ENCODE measurements around the gene CTDNEP1.
"Not testable (repeated sequence)": the region's sequence is repeated elsewhere in the genome, so short reads cannot be mapped to it uniquely, and the experiment has no call there.

Gene CTDNEP1

DNA sequence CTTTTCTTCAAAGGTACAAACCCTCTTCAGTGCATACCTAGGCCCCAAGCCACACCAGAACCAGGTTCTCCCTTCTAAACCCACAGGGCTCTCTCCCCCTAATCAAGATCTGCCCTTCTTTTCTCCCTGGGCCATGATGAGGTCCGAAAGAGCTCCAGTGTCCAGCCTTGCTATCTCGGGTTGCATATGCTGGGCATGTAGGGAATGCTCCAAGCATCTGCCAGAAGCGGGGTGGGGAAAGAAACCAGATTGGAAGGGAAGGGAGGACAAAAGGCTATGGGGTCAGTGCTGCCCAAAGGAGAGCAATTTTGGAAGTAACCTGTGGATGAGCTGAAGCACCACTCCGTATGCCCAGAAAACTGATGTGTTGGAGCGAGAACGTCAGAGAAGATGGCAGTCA, 2.3 kb downstream of the CTDNEP1 start:
- DNase-seq (ENCODE audit: low read depth in 1 of 2, low spot score in 1 of 2): no peak

GRCh38 chr17:7248796-7249195, 2.7 kb downstream of the CTDNEP1 start:
- DNase-seq (ENCODE audit: low read depth in 1 of 2, low spot score in 1 of 2): no peak

DNA sequence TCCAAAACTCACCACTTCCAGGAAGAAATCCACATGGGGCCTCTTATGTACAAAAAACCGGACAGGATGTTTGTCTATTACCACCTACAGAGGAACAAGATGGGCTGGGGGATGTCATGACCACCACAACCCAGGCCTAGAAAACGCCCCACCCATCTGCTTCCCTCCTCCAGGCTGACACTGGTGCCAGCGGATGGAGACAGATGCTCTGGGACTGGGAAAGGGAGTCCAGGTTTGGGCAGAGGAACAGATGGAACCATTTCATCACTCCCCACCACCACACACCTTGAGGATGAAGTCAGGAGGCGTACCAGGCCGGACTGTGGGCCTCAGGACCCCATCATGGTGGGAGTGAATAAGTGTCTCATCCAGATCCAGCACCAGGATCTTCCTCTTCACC, 4.8 kb downstream of the CTDNEP1 start:
- no peak for DNase-seq (ENCODE audit: low read depth in 1 of 2, low spot score in 1 of 2)

DNA sequence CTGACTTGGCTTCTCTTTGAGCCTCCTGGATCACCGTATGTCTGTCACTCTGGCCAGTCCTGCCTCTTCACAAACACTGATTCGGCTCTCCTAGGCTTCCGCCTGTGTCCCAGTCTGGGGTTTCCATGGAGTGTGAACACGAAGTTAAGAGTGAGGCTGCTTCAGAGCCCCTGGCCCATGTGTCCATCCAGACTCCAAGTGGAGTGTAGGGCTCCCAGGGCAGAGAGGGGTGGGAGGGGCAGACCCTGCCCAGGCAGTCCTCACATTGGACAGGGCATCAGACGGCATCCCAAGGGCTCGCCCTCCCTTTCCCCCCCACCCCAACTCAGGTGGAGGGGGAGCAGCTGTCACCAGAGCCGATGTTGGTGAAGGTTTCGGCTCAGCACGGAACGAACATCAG, 7.7 kb downstream of the CTDNEP1 start:
- not testable (repeated sequence) for DNase-seq (ENCODE audit: low read depth in 1 of 2, low spot score in 1 of 2)

DNA sequence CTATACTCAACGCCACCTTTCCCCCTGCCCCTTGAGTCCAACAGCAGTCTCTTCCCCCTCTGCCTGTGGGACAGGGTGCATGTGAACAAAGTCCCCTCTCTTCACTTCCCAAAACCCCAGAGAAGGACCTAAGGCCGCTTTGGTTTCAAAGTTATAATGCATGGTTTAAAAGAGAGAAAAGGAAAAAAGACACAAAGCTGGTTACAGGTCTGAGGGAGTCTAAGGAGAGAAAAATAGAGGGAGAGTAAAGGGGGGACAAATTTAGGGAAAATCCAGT, 8.1 kb downstream of the CTDNEP1 start:
- no peak for DNase-seq (ENCODE audit: low read depth in 1 of 2, low spot score in 1 of 2)

- DNase-seq (ENCODE audit: low read depth in 1 of 2, low spot score in 1 of 2): peak; percentile 87 to 89
Observed at GRCh38 chr17:7242717-7243452, 8.6 kb downstream of the CTDNEP1 start.

GRCh38 chr17:7241783-7242716, 9.5 kb downstream of the CTDNEP1 start, which contains the start of gene GABARAP:
GABARAP (minus strand) TSS chr17:7242449; CDS start chr17:7242330, 119 bp downstream.
- DNase-seq (ENCODE audit: low read depth in 1 of 2, low spot score in 1 of 2): peak; percentile 88 to 89

DNA sequence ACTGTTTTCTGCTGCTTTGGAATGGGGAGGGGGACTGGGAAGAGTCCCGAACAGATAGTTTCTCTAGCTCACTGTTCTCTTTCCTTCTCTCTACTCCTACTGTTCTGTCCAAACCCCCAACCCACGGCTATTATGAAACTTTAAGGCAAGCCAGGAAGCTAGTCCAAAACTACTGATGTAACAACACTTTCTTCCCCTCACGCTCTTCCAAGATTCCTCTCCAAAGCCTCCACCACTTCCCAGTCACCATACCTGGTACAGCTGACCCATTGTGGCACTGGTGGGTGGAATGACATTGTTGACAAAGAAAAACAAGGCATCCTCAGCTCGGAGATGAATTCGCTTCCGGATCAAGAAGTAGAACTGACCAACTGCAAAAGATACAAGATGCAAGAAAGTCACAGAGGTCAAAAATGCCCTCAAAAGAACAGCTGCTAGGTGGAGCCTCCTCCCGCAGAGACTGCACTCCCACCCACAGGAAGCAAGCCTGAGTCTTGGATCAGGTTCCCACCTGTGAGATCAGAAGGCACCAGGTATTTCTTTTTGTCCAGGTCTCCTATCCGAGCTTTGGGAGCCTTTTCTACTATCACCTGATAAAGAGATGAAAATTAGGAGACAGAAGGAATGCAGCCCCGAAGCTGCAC, 10.3 kb downstream of the CTDNEP1 start:
- DNase-seq (ENCODE audit: low read depth in 1 of 2, low spot score in 1 of 2): no peak

DNA sequence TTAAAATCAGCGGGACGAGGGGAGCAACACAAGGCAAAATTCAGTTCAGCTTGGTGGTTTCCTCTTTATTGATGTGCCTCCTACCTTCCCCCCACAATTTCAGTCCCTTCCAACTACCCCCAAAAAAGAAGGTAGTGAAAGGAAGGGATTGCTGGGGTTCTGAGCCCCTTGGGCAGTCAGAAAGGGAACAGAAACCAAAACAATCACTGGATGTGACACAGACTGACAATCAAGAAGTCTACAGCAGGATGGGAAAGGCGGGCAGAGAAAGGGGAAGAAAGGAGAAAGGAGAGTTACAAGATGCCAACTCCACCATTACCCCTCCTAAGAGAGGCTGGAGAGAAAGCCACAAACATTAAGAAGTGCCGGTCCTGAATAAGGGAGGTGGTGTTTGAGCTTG, 11.2 kb downstream of the CTDNEP1 start:
- DNase-seq (ENCODE audit: low read depth in 1 of 2, low spot score in 1 of 2): no peak

- DNase-seq (ENCODE audit: low read depth in 1 of 2, low spot score in 1 of 2): peak; percentile 94 to 97
Observed at GRCh38 chr17:7239091-7240027, 12.2 kb downstream of the CTDNEP1 start, which contains the start of gene PHF23. PHF23 (minus strand) TSS chr17:7239457; CDS start chr17:7239279, 178 bp downstream.

GRCh38 chr17:7238420-7239090, 13.0 kb downstream of the CTDNEP1 start:
- DNase-seq (ENCODE audit: low read depth in 1 of 2, low spot score in 1 of 2): no peak

DNA sequence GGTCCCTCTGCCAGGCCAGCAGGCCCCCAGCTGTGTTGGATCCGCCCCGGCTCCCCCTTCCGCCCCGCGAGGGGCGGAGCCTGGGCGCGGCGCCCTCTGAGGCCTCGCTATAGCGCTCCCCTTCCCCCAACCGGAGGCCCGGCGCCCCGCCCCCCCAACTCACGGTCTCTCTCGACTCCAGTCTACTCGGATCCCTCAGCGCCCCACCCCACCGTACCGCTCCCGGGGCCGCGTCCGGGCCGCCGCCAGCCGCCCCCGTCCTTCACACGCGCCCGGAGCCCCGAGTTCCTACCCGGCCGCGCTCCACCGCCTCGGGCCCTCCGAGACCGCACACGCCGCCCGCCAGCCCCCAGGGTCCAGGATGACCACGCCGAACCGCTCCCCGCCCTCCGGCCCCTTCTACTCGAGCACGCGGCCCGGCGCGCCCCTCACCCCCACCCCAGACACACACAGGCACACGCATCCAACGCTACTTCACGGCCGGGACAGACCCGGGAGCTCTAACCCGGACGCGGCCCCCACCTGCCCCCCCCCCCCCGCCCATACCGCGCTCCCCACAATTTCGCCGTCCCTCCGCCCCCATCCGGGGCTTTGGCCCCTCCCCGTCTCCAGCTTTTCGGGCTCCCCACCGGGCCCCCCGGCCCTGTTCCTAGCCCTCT, 13.6 kb downstream of the CTDNEP1 start:
- peak; percentile 67 to 71 for DNase-seq (ENCODE audit: low read depth in 1 of 2, low spot score in 1 of 2)

- no peak for DNase-seq (ENCODE audit: low read depth in 1 of 2, low spot score in 1 of 2)
Observed at GRCh38 chr17:7237266-7237760, 14.2 kb downstream of the CTDNEP1 start.

- DNase-seq (ENCODE audit: low read depth in 1 of 2, low spot score in 1 of 2): no peak
Observed at GRCh38 chr17:7236808-7237207, 14.7 kb downstream of the CTDNEP1 start.

DNA sequence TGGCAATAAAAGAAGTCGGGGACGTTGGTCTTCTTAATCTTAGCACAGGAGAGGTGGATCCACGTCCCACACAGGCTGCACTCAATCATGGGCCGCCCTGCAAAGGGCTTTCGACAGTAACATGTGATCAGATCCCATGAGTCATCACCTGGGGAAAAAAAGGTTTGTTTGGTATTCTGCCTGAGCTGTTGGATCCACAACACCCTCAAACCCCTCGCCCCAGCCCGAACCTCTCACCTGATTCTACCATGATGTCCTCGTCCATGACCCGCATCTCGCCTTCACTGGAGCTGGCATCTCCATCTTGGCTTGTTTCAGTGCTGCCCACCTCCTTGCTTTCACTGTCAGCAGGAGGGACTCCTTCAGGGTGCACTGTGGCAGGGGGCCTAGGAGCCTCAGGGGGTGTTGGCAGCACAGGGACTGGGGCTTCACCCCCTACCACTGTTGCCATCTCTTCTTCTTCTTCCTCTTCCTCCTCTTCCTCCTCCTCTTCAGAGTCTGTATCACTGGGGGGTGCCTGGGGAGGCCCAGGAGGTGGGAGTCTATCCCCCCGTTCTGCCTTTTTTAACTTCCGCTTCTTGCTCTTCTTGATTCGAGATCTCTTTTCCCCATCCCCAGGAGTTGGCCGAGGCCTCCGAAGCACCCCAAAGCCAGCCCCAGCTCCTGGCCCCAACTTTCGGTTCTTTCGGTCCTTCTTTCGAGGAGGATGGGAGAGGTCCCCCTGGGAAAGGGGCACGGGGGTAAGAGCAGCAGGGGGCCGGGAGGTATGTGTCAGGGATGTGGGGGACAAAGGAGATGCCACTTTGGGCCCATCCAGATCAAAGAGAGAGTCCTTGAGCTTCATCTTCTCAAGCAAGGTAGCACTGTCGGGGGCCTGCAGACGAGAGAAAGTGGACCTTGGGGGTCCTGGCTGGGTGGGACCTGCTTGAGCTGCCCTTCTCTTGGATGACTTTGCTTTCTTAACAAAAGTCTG, 15.6 kb downstream of the CTDNEP1 start:
- no peak for DNase-seq (ENCODE audit: low read depth in 1 of 2, low spot score in 1 of 2)

- DNase-seq (ENCODE audit: low read depth in 1 of 2, low spot score in 1 of 2): peak; percentile 91
Observed at GRCh38 chr17:7234083-7234951, 17.2 kb downstream of the CTDNEP1 start, which contains the start of gene DVL2. DVL2 (minus strand) TSS chr17:7234517; CDS start chr17:7234262, 255 bp downstream.

GRCh38 chr17:7233701-7234082, 17.8 kb downstream of the CTDNEP1 start:
- no peak for DNase-seq (ENCODE audit: low read depth in 1 of 2, low spot score in 1 of 2)

All from activated T-helper 1 cell treated with anti-CD3 and anti-CD28 coated beads, Interleukin-2, amount 50 U/mL, for 16 hours (primary cell).